KG1 (cell line): ENCODE measurements around the gene CRADD.

Source experiments
- DNase-seq: peaks from one replicate; lab custom pipeline; 2025; lab: John Stamatoyannopoulos, UW

The CRADD gene

DNA sequence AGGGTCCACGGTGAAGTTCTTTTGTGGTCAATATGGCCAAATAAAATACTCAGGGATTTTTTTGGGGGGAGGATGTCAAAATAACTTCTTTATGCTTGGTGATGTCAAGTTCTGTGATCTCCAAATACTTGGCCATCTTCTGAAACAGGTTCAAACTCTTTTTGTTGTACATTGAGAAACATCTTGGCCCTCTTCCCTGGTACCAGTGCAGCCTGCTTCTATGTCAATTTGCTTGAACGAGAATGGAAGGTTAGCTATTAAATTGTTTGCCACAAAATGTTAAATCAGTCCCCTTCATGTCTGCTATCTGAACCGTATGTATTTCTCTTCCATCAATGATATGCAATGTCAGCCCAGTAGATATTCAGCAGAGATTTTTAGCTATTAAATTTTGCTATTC is 6.1 kb upstream of the CRADD start:
- DNase-seq = no peak

GRCh38 chr12:93673084-93673483 is 4.1 kb upstream of the CRADD start:
- DNase-seq = no peak

DNA sequence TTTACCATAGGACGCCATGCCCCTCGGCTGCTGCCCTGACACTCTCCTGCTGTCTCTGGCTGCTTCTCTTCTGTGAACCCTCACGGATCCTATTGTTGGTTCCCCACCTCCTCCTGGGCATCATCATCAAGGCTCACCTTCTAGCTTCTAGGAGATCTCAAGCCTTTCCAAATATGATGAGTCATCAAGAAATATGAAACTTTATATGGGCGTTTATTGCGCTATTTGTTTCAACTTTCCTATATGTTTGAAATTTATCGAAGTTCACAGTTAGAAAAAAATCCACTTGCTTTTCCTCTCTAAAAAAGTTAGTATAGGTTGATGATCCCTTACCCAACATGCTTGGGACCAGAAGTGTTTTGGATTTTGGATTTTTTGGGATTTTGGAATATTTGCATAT is 2.8 kb upstream of the CRADD start:
- DNase-seq = no peak

DNA sequence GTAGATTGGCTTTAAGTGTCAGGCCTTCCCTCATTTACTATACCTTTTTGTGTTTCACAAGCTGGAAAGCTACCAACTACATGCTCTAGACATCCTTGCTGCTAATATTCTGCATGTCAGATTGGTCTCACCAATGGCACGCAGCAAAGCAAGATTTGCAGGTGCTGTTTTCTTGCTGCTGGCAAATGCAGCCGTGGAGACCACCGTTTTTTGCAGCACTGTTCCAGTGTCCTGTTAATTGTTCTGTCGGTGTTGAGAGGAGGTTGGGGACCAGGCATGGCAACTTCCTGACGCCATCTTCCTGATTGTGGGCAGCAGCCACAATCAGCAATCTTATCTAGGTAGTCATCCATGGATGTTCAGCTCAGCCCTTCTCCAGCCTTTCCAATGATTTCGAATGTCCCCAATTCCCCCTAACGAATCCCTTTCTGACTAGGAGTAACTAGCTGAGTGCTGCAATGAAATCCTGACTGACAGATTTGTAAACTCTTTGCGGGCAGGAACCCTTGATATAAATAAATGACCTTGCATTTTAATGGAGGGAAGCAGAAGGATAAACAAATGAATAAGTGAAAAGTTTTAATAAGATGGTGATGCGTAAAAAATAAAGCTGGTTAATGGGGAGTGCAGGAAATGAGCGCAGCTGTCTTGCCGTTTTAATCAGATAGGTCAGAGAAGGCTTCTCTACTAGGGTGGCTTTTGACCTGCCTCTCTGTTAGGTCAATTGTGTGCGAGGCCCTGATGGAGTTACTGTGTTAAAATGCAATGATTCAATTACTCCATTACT is 574 bp upstream of the CRADD start:
- no peak for DNase-seq

- DNase-seq = no peak
These were observed 1.6 kb downstream of the CRADD start for GRCh38 chr12:93678779-93679178.

GRCh38 chr12:93679308-93679925 is 2.2 kb downstream of the CRADD start:
- no peak for DNase-seq

DNA sequence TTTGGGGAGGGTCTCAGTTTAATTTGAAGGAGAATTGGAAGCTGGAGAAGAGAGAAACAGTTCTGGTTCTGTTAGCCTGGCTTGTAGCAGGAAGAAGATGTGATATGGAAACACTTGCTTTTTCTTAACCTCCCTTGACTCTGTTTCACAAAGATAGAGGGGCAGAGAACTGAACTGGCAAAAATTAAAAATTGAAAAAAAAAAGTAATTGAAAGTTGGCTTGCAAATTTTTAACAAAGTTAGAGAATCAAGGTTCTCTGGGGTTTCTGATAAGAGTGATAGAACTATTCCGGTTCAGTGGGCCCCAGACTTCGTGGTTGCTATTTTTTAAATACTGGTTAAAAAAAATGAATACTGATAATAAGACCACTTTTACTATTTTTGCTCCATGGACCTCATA is 2.8 kb downstream of the CRADD start:
- DNase-seq = no peak

DNA sequence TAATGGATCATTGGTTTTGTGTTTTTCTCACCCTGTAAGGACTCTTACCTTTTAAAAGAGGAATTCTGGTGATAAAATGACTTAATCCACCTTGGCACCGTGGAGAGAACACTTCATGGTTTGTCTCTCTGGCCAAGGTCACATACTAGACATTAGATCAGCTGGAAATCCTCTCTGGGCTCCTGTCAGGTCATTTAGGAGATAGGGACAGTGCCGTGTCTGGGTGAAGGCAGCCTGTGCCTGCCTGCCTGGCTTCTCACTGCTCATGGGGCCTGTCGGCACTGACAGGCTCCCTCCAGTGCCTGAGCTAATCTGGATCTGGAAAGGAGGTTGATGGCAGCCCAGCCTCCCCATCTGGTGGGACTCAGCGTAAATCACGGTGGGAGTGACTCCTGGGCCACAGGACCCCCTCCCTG is 5.7 kb downstream of the CRADD start:
- no peak for DNase-seq

DNA sequence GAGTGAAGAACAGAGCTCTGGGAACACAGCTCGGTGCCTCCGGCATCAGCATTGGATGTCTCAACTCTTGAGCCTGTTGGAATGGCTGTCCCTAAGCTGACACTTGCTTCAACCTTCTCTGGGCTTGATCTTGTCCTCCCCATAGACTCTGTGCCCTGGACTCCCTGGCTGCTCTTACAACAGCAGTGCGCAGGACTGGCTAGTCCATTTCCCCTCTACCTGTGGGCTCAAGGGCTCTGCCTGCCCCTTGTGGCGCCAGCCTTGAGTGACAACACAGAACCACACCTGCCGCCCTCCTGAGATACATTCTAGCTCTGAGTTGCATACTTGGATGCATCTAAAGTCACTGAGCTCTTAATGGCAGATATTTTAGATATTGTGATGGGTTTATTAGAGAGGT is 6.2 kb downstream of the CRADD start:
- no peak for DNase-seq

- no peak for DNase-seq
These were observed 7.5 kb downstream of the CRADD start for GRCh38 chr12:93684716-93685115.

- DNase-seq = no peak
These were observed 9.6 kb downstream of the CRADD start for GRCh38 chr12:93686572-93687356.

DNA sequence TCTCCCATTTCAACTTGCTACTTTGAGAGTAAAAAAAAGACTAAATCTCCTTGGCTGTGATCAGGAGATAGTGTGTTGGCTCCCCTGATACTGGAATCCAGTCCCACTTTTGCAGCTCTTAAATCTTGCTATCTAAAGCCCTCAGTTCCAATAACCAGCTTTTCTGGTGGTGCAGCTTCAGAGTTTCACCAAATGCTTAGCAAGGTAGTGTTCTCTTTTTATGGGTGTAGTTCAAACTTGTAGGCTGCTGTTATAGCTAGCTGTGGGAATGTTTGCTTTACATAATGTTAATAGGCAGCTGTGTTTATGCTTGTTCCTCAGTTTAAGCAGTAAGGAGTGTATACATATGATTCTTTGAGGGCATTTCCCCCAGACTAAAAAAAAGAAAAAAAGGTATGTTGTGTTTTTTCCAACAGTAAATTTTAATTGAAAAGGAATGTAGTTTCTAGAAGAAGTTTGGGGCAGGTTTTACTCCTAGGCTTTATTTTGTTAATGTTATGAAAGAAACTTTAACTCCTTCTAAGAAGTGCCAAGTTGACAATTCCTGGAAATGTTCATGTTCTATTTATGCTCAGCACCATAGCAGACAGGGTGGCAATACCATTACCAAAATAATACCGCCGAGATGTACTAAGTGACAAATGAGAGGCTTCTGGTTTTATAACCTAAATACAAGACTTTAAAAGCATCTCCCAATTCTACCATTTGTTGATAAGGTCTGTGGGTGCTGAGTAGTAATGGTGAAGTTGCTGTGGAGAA is 12.1 kb downstream of the CRADD start:
- no peak for DNase-seq

DNA sequence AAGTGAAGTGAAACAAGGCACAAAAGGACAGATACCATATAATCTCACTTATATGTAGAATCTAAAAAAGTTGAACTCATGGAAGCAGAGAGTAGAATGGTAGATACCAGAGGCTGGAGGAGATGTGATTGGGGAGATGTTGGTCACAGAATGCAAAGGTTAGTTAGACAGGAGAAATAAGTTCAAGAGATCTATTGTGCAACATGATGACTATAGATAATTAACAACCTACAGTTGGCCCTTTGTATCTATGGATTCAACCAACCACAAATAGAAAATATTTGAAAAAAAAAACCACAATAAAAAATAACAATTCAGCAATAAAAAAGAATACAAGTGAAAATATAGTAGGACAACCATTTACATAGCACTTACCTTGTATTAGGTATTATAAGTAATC is 19.3 kb downstream of the CRADD start:
- DNase-seq = no peak

DNA sequence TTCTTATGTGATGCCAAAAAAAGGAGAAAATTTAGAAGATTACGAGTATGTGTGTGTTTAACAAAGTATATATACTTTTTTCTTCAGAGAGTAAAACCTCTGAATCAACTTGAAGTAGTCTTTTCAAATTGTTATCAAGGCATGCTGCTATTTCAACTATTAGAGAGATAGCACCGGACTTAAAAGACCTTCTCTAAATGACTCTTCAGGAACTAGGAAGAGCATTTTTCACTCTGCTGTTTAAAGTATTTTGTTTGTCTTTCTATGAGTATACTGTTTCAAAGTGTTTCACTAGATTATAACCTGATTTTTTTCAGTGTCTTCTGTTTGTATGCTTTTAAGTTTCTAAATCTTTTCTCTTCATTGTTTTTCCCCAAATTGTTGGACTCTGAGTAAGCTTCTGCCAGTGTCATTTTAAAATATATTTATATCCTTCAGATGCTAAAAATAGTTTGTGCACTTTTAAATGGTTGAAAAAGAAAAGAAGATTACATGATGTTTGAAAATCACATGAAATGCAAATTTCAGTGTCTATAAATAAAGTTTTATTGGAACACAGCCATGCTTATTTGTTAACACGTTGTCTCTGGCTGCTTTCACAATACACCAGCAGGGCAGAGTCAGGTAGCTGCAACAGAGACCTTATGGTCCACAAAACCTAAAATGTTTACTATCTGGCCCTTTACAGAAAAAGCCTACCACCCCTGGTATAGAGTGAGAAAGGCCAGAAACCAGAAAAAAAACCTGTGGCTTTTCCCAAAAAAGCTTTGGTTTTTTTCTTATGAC is 21.3 kb downstream of the CRADD start:
- DNase-seq = no peak

- DNase-seq = no peak
These were observed 22.3 kb downstream of the CRADD start for GRCh38 chr12:93699271-93700145.

DNA sequence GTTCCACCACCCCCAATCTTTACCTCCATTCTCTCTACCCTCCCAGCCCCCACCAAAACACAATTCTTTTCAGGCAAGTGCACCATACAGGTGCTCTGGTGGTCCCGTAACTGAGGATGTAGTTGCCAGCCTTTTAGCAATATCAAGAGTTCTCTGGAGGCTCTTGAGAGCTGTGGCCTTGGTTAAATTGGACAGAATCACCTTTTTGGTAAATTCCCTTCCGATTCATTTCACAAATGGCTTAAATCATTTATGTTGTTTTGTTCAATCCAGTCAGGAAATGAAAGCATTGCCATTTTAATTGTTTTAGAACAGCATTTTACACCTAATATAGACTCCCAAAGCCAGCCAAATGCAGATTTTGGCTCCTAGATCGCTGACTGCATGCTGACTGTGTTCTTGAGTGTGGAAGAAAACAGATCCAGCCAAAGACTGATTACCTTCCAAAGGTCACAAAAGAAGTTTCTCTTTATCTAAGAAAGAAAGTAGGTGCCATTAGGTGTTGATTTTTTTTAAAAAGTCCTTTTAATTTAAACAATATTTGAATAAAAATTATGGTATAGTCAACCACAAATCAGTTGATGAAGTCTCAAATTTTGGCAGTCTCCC is 25.6 kb downstream of the CRADD start:
- no peak for DNase-seq

DNA sequence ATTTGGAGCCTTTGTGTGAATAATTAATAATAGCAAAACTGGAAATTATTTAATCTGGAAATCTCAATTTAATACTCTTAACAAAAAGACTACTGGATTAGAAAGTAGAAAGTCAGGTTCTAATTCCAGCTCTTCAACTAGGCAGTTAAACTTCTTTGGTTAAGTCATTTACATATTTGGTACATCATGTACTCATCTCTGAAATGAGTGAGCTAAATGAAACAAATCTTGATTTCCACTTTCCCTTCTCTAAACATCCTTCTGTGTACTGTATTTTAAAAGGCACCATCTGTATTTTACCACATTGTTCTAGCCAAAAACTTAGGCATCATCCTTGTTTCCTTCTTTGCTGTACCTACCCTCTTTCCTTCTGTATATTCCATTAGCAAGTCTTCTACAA is 26.9 kb downstream of the CRADD start:
- no peak for DNase-seq

DNA sequence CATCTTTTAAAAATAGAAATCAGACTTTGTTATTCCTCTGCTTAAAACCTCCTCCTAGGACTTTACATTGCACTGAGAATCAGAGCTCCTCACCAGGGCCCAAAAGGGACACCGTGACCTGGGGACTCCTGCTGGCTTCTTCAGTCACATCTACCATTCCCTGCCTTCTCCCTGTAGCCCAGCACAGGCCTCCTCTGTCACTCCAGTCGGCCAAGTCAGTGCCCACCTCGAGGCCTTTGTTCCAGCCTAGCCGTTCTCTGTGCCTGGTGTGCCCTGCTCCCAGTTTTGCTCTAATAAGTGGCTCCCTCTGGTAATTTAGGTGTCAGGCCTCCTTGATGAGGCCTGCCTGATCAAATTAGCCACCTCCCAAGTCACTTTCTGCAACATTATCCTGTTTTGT is 27.4 kb downstream of the CRADD start:
- no peak for DNase-seq

- DNase-seq = no peak
These were observed 28.1 kb downstream of the CRADD start for GRCh38 chr12:93705237-93705636.

DNA sequence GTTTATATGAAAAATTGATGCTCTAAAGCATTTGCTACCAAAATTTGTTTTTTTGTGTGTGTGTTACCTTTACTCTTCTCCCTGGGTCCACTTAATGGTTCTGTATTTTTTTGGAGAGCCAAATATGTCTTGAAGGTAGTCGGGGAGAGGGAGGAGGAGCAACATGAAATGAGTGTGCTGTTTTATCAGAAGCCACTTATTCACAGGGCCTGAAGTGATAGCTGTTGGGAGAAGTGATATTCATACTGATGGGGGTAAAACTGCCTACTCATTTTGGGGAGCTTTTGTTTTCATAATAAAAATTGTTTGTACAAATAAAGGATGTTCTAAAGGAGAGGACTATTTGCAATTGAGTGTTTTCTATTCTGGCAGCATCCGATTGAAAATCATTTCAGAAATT is 29.2 kb downstream of the CRADD start:
- DNase-seq = no peak
